ENCODE results near the gene PIM2. TPM values are rescaled to one million over a fixed set of nuclear protein-coding genes. Genes with fewer than 3 reads are reported as not detected.

PIM2 gene
- total RNA-seq, 1 donor from 2014 or later: 394 TPM

DNA sequence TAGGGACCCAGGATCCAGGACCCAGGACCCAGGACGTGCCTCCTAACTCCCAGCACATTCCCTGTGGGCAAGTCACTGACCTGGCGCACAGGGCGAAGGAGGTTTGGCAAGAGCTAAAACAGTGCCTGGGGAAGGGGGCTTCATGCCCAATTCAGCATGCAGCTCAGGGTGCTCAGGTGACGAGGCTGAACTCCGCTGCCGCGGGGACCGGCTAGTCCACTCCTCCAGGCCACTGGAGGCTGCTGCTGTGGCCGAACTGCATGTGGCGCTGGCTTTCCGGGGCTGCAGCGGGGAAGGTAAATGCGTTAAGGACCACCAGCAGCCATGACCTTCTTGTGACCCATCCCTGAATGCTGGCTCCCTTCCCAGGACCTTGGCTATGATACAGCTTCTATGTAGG, 4.9 kb upstream of the PIM2 start:
- Mint-ChIP-seq H3K27me3 (no peaks in the 10 kb centered on the region), H3K4me3 (no peak overlapping the region), H3K27ac (peak overlapping the region; percentile 50), H3K4me1 (peaks cover 36% of the 10 kb centered on the region), H3K36me3 (ENCODE audit: low read depth) (peaks cover 36% of the 10 kb centered on the region), H3K9me3 (no peaks in the 10 kb centered on the region)
- no peak for DNase-seq
- intact Hi-C loops (cut with micrococcal nuclease): no loop called here

DNA sequence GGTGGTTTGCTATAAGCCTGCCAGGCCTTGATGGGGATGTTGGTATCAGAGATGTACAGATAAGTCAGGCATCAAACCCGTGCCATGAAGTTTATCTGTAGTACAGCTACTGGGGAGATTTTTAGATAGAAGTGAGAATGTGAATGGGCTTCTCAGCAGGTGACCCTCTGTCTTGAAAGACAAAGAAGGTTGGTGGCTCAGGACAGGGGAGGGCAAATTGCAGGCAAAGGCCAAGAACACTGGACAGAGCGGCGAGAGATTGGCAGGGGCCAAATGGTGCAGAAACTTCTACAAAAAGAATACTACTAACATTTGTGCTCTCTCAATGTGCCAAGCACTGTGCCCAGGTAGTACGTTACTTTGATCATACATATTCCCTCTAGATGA, 1.9 kb upstream of the PIM2 start:
- Mint-ChIP-seq H3K27ac (peak overlapping the region; percentile 95), H3K36me3 (ENCODE audit: low read depth) (peaks cover 59% of the 10 kb centered on the region), H3K4me1 (peaks cover 31% of the 10 kb centered on the region), H3K4me3 (peak overlapping the region; percentile 96), H3K9me3 (no peaks in the 10 kb centered on the region), H3K27me3 (no peaks in the 10 kb centered on the region)
- intact Hi-C loops (cut with micrococcal nuclease): no loop called here
- no peak for DNase-seq

DNA sequence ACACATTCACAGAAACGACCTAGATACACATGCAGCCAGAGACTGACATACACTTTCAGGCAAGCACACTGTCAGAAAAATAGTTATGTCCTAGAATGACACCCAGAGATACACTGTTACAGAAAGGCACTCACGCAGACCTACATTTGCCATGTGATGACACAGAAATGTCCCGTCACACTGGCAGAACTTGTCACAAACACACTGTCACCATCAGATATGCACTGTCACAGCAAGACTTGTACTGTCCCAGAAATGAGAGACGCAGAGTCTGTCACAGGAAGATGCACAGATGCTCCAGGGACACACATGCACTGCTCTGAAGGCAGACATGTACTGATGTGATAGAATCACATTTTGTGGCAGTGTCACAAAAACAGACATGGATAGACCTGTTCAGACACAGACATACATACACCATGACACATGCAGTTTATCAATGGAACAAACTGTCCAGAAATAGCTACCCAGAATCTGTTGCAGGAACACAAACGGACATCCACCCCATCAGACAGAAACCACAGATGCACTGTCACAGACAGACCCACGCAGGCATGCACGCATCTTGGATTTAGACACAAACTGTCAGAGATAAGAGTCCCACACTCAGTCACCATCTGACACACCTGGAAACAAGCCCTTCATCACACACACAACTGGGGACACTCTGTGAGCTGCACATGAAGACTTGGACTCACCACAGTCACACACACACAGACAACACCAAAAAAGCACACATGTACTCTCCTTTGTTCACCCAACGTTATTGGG, 1.3 kb upstream of the PIM2 start:
- Mint-ChIP-seq H3K4me3 (peak overlapping the region; percentile 96), H3K9me3 (no peaks in the 10 kb centered on the region), H3K27me3 (no peaks in the 10 kb centered on the region), H3K4me1 (peaks cover 29% of the 10 kb centered on the region), H3K27ac (peak overlapping the region; percentile 95), H3K36me3 (ENCODE audit: low read depth) (peaks cover 59% of the 10 kb centered on the region)
- DNase-seq: peak; percentile 81
- intact Hi-C loops (cut with micrococcal nuclease): loop anchor here (1.0 to 5.0 kb wide), 6 partner anchors 17 to 1703 kb away; partner anchors contain the start of genes CDK16, HDAC6 and TFE3

DNA sequence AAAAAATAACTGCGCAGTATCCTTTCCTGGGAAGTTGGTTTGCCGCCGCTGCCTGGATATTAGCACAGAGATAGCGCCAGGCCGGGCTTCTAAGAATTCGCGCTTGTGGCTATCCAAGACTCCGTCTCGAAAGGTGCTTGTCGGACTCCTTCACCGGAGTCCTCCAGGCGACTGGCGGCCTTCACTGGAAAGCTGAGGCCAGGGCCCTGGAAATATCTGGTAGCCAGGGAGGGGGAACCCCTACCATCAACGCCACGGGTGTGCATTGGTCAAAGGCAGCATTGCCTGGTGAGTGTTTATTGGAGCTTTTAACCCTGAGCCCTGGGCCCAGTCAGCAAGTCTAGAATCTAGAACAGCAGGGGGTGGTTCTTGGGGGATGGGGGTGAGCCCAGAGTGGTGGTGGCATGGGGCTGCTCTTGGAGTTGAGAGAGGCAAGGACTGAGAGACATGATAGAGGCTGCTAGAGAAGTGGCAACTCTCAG, 577 bp upstream of the PIM2 start:
- intact Hi-C loops (cut with micrococcal nuclease): loop anchor here (1.0 to 5.0 kb wide), 6 partner anchors 18 to 1702 kb away; partner anchors contain the start of genes CDK16, HDAC6 and TFE3
- no peaks in the 10 kb centered on the region for H3K9me3 Mint-ChIP-seq
- DNase-seq: no peak
- peak overlapping the region; percentile 95 for H3K27ac Mint-ChIP-seq
- H3K36me3 Mint-ChIP-seq (ENCODE audit: low read depth): peaks cover 64% of the 10 kb centered on the region
- peak overlapping the region; percentile 96 for H3K4me3 Mint-ChIP-seq
- H3K4me1 Mint-ChIP-seq: peaks cover 29% of the 10 kb centered on the region
- H3K27me3 Mint-ChIP-seq: no peaks in the 10 kb centered on the region

DNA sequence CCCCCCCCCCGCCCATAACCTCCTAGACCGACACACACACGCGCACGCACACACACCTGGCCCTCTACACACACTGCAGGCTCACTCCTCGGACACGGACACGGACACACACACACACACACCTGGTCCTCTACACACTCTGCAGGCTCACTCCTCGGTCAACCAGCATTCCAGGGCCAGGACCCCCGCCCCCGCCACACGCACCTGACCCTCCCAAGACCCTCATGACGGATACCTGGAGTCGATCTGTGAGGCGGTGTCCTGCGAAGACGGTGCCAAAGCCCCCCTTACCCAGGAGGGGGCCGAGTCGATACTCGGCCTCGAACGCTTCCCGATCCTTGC, 552 bp downstream of the PIM2 start:
- H3K27me3 Mint-ChIP-seq: no peaks in the 10 kb centered on the region
- intact Hi-C loops (cut with micrococcal nuclease): loop anchor here (5.0 kb wide), 3 partner anchors 116 to 1701 kb away; partner anchors contain the start of genes CDK16, HDAC6 and TFE3
- no peak for DNase-seq
- peaks cover 69% of the 10 kb centered on the region for H3K36me3 Mint-ChIP-seq (ENCODE audit: low read depth)
- peak overlapping the region; percentile 96 for H3K4me3 Mint-ChIP-seq
- peak overlapping the region; percentile 95 for H3K27ac Mint-ChIP-seq
- no peaks in the 10 kb centered on the region for H3K9me3 Mint-ChIP-seq
- H3K4me1 Mint-ChIP-seq: peaks cover 32% of the 10 kb centered on the region

DNA sequence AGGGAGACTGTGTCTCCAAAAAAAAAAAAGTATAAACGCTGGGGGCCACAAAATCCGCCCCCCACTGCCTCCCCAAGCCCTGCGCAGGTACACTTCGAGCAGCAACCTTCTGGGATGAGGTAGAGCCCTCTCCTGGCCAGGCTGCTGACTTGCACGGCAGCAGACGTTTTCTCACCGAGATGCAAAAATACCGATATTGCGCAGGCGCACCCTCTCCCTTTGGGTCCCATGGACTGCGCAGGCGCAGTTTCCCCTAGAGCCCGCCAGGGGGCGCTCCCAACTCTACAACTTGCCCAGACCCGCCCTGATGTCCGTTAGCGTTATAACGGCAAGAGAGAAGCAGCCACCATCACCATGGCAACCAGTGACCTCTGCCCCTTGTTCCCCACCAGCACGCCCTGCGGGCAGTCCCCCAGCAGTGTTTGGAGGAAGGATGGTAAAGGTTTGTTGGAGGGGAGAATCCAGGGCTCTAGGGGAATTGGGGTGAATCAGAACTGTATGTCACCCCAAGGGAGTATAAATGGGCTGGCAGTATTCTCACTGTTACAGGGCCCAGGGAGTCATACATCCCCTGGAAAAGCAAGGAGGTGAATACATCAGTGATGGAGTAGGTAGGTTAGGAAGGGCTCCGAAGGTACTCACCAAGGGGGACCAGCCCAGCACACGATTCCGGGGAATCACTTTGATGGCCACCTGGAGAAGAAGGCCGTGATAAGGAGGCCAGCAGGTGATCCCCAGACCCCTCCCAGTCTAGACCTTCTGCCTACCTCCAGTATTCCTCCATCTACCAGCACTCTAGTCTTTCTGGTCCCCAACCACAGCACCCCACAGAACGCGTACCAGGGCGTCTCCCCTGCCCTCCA, 1.5 kb downstream of the PIM2 start:
- DNase-seq: peak; percentile 96
- H3K36me3 Mint-ChIP-seq (ENCODE audit: low read depth): peaks cover 71% of the 10 kb centered on the region
- intact Hi-C loops (cut with micrococcal nuclease): loop anchor here (1.0 to 5.0 kb wide), 4 partner anchors 26 to 1700 kb away; partner anchors contain the start of genes CDK16, HDAC6 and TFE3
- H3K4me1 Mint-ChIP-seq: peaks cover 32% of the 10 kb centered on the region
- H3K9me3 Mint-ChIP-seq: no peaks in the 10 kb centered on the region
- peak overlapping the region; percentile 96 for H3K4me3 Mint-ChIP-seq
- no peaks in the 10 kb centered on the region for H3K27me3 Mint-ChIP-seq
- peak overlapping the region; percentile 95 for H3K27ac Mint-ChIP-seq

DNA sequence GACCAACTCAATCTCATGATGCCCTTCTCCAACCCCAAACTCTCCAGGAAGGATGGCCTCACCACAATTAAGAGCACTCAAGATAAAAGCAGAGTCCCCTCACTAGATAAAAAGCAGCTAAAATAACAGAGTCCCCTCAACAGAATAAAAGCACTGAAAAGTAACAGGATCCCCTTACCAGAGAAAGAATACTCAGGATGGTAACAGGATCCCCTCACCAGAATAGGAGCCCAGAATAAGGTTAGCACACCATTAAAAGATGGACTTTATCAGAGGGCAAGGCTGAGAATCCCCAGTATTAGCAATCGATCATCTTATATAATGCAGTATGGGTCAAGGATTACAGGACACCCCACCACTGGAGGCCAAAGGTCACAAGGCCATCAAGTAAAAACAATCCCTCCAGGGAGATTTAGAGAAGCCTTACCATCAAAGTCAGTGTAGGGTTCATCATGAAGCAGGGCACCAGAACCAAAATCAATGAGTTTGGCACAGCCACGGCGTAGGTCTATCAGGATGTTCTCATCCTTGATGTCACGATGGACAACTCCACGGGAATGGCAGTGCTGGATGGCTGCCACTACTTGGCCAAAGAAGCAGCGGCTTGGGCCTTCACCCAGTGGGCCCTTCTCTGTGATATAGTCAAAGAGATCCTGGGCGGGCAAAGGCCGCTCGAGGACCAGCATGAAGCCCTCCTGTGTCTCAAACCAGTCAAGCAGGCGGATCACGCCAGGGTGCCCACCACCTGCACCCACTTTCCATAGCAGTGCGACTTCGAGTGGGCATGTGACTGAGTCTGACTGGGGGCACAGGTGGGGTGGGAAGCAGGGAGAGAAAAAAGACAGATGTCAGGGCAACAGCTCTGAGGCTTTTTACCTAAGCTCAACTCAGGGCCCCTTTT, 4.0 kb downstream of the PIM2 start:
- no peak for DNase-seq

DNA sequence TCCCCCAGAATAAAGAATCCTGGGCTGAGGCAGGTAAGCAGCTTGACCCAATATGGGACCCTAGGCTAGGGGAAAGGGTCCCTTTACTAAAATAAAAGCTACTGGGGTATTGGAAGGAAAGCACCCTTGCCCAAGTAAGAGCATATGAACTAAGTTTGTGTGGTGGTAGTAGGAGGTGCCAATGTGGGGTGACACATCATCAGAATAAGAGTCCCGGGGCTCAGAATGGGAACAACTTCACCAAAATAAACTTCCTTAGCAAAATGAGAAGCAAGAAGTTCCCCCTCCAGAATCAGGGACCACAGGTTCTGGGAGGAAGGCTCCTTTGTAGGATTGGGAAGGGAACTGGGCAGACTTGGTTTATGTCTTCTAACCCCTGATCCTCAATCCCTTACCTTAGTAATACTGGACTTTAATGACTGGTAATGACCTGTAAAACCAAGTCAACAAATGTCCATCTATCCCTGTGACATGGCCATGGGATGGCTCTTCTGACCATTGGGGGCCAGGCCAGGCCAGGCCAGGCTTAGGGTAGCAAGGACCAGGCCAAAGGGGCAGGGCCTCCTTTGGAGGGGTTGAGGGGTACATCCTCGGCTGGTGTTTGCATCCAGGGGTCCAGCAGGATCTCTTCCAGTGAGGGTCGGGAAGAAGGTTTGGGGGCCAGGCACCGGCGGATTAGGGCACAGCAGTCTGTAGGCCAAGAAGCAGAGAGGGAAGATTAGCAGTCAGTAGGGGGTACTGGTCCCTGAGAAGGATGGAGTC, 5.0 kb downstream of the PIM2 start:
- intact Hi-C loops (cut with micrococcal nuclease): no loop called here
- Mint-ChIP-seq H3K9me3 (no peaks in the 10 kb centered on the region), H3K4me1 (peaks cover 31% of the 10 kb centered on the region), H3K27me3 (no peaks in the 10 kb centered on the region), H3K36me3 (ENCODE audit: low read depth) (peaks cover 65% of the 10 kb centered on the region), H3K4me3 (peak overlapping the region; percentile 96), H3K27ac (peak overlapping the region; percentile 78)
- no peak for DNase-seq

More for the DNA sequence above, 4.0 kb downstream of the PIM2 start:
- Mint-ChIP-seq H3K27me3 (no peaks in the 10 kb centered on the region), H3K4me1 (peaks cover 34% of the 10 kb centered on the region), H3K9me3 (no peaks in the 10 kb centered on the region), H3K36me3 (ENCODE audit: low read depth) (peaks cover 68% of the 10 kb centered on the region), H3K27ac (peak overlapping the region; percentile 78), H3K4me3 (peak overlapping the region; percentile 96)
- intact Hi-C loops (cut with micrococcal nuclease): loop anchor here (5.0 kb wide), 3 partner anchors 113 to 1698 kb away; partner anchors contain the start of genes CDK16, HDAC6 and TFE3

DNA sequence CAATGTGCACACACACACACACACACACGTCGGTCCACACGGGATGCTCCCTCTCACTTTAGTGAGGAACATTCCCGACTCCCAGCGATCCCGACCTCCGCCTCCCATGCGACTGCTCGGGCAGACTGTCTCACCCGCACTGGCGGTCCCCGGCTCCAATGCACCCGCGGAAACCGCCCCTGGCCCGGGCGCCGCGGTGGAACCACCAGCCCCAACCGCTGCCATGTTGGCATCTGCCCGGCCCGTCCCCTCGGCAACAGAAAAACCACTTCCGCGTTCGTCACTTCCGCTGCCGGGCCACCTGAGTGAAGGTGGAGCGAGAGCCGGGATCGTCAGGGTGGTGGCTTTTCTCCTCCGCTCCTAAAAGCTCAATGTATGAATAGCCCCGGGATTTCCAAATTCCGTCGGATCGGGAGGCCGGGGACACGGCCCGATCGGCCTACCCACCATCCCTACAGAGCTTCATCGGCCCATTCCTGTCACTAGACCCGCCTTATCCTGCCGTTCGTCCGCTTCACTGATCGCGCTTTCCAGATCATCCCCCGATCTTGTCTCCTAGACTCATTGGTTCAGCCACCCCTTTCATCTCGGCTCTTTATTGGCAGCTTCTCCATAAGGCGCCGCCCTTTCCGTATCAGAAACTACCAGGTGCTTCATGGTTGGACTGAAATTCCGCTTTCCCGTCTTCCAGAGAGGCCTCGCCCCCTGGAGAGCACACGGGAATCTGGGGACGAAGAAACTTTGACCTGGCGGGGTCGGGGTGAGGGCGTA, 7.2 kb downstream of the PIM2 start, which contains the start of gene SLC35A2:
Gene SLC35A2 (minus strand): TSS at position 235 of the 771 bp plus-strand sequence. CDS start 10 bp downstream, at position 225.
- H3K9me3 Mint-ChIP-seq: no peaks in the 10 kb centered on the region
- DNase-seq: peak; percentile 97
- intact Hi-C loops (cut with micrococcal nuclease): loop anchor here (1.0 kb wide), 2 partner anchors 13 to 20 kb away; no protein-coding TSS in a partner anchor
- H3K4me3 Mint-ChIP-seq: peak within 1 kb of the TSS; percentile 96
- no peaks in the 10 kb centered on the region for H3K27me3 Mint-ChIP-seq
- H3K27ac Mint-ChIP-seq: peak within 1 kb of the TSS; percentile 96
- H3K4me1 Mint-ChIP-seq: peaks cover 30% of the 10 kb centered on the region
- peaks cover 48% of the 10 kb centered on the region for H3K36me3 Mint-ChIP-seq (ENCODE audit: low read depth)

DNA sequence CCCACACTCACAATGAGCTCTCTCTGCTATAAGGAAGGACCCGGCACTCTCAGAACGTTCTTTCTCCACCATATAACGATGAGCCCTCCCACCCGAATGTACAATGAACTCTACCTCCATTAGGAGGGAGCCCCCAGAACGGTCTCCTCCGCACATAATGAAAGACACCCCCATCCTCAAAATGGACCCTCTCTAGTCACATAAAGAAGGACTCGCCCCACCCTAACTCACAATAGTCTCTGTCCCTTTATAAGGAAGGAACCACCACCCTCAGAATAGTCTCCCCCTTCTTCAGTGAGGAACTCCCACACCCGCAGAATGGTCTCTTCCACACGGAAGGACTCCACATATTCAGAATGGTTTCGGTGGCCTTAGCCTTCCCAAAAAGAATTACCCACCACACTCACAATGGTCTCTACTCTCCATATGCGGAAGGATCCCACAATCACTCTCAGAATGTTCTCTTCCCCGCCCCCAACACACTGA, 7.9 kb downstream of the PIM2 start:
- H3K27ac Mint-ChIP-seq: peak overlapping the region; percentile 96
- peaks cover 42% of the 10 kb centered on the region for H3K36me3 Mint-ChIP-seq (ENCODE audit: low read depth)
- no peaks in the 10 kb centered on the region for H3K27me3 Mint-ChIP-seq
- intact Hi-C loops (cut with micrococcal nuclease): loop anchor here (1.0 kb wide), 2 partner anchors 13 to 20 kb away; no protein-coding TSS in a partner anchor
- H3K4me1 Mint-ChIP-seq: peaks cover 30% of the 10 kb centered on the region
- no peaks in the 10 kb centered on the region for H3K9me3 Mint-ChIP-seq
- no peak for DNase-seq
- peak overlapping the region; percentile 96 for H3K4me3 Mint-ChIP-seq

DNA sequence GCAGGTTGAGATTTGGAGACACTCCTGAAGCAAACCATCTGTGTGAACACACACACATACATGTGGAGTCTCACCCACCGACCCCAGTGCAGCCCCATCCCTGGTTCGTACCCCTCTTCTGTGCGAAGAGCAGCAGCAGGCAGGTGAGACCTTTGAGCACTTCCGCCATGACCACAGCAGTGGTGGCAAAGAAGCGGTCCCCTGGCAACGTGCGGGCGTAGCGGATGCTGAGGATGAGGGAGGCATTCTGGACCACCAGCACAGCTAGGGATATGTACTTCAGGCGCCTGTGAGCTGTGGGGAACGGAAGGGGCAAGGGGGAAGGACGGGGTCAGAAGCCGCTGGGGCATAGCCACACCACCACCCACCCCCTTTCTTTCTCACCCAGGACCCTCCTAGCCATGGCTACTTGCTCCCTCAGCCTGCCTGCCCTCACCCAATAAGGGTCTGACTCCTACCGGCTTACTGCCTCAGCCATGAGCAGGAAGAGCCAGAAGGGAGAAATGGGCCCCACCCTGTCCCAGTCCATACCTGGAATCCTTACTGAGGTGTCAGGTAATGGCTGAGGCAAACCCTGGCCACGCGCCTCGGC, 9.0 kb downstream of the PIM2 start:
- no peak for DNase-seq
- Mint-ChIP-seq H3K36me3 (ENCODE audit: low read depth) (peaks cover 33% of the 10 kb centered on the region), H3K4me1 (peaks cover 30% of the 10 kb centered on the region), H3K27ac (peak overlapping the region; percentile 11), H3K27me3 (no peaks in the 10 kb centered on the region), H3K9me3 (no peaks in the 10 kb centered on the region), H3K4me3 (no peak overlapping the region)
- intact Hi-C loops (cut with micrococcal nuclease): no loop called here

Data from activated CD4-positive, alpha-beta T cell treated with anti-CD3 and anti-CD28 coated beads, Interleukin-2, amount 10 ng/mL, durations not matched to agents 24 days and 14 days (primary cell).